ENCODE data around the gene CUX1.
A peak's percentile ranks its signal among the peaks of the same experiment; 100 is the strongest.
"Not testable (repeated sequence)": the region's sequence is repeated elsewhere in the genome, so short reads cannot be mapped to it uniquely, and the experiment has no call there.

The CUX1 gene

GRCh38 chr7:102304668-102305067 lies 487.2 kb downstream of the CUX1 start:
- DNase-seq: peak; percentile 11

GRCh38 chr7:102305414-102306268 lies 488.2 kb downstream of the CUX1 start:
- no peak for DNase-seq

GRCh38 chr7:102306916-102307677 lies 489.7 kb downstream of the CUX1 start:
- DNase-seq: no peak

- no peak for DNase-seq
Measured at GRCh38 chr7:102310414-102310815, 493.0 kb downstream of the CUX1 start.

- no peak for DNase-seq
Measured at GRCh38 chr7:102312317-102312716, 494.9 kb downstream of the CUX1 start.

- DNase-seq: no peak
Measured at GRCh38 chr7:102313997-102314780, 496.8 kb downstream of the CUX1 start.

- DNase-seq: no peak
Measured at GRCh38 chr7:102317231-102318059, 500.0 kb downstream of the CUX1 start.

- DNase-seq: no peak
Measured at GRCh38 chr7:102318482-102318971, 501.1 kb downstream of the CUX1 start.

- DNase-seq: no peak
Measured at GRCh38 chr7:102319671-102320070, 502.2 kb downstream of the CUX1 start.

- no peak for DNase-seq
Measured at GRCh38 chr7:102320181-102320580, 502.8 kb downstream of the CUX1 start.

- no peak for DNase-seq
Measured at GRCh38 chr7:102320601-102321350, 503.4 kb downstream of the CUX1 start.

- DNase-seq: no peak
Measured at GRCh38 chr7:102321351-102322201, 504.1 kb downstream of the CUX1 start.

GRCh38 chr7:102322202-102322715 lies 504.8 kb downstream of the CUX1 start:
- no peak for DNase-seq

- no peak for DNase-seq
Measured at GRCh38 chr7:102323914-102324195, 506.4 kb downstream of the CUX1 start.

- not testable (repeated sequence) for DNase-seq
Measured at GRCh38 chr7:102325106-102325505, 507.7 kb downstream of the CUX1 start.

GRCh38 chr7:102326157-102326889 lies 508.9 kb downstream of the CUX1 start:
- DNase-seq: no peak

GRCh38 chr7:102327183-102327582 lies 509.8 kb downstream of the CUX1 start:
- not testable (repeated sequence) for DNase-seq

GRCh38 chr7:102328863-102329262 lies 511.4 kb downstream of the CUX1 start:
- DNase-seq: not testable (repeated sequence)

- not testable (repeated sequence) for DNase-seq
Measured at GRCh38 chr7:102329366-102329765, 511.9 kb downstream of the CUX1 start.

All from SHP77 treated with DMSO at 0.1 percent for 48 hours (cell line).